H1 (cell line): ENCODE results near the gene HBQ1.
"Not testable (repeated sequence)": the region's sequence is repeated elsewhere in the genome, so short reads cannot be mapped to it uniquely, and the experiment has no call there.

Source experiments
- CHD2 ChIP-seq: IDR thresholded peaks from 2 replicates; pipeline ENCODE4 v1.6.1; 2012; ENCODE audit warnings: low read length, improper control_type of control experiment
- GABPA ChIP-seq: IDR thresholded peaks from 2 replicates; pipeline ENCODE4 v1.6.1; 2011; ENCODE audit warnings: mild to moderate bottlenecking, low read length, moderate library complexity, borderline replicate concordance; ENCODE audit not compliant: insufficient read depth
- NRF1 ChIP-seq: IDR thresholded peaks from 2 replicates; pipeline ENCODE4 v1.6.1; 2011; ENCODE audit warnings: mild to moderate bottlenecking, low read depth, low read length, improper control_type of control experiment
- POLR2A ChIP-seq, 2 experiments: IDR thresholded peaks; 1 replicate in 1 of 2; 2 replicates in 1 of 2; pipeline ENCODE4 v1.6.1; 2011; ENCODE audit warnings: low read depth in 2 of 2, low read length in 2 of 2, mild to moderate bottlenecking in 2 of 2; ENCODE audit errors: control extremely low read depth in 1 of 2
- TF ChIP-seq, protein P1 (sequence below), 3 experiments: IDR thresholded peaks; 1 replicate in 2 of 3; 2 replicates in 1 of 3; pipeline versions ENCODE4 v1.5.1 to v1.6.1; 2011; ENCODE audit warnings: low read length in 3 of 3, mild to moderate bottlenecking in 3 of 3, inconsistent platforms in 2 of 3, low read depth in 1 of 3, moderate library complexity in 1 of 3; ENCODE audit not compliant: insufficient read depth in 1 of 3; ENCODE audit errors: control extremely low read depth in 1 of 3
- TF ChIP-seq, protein P2 (sequence below): IDR thresholded peaks from 2 replicates; pipeline ENCODE4 v1.6.1; 2012; ENCODE audit warnings: inconsistent platforms

DNA sequence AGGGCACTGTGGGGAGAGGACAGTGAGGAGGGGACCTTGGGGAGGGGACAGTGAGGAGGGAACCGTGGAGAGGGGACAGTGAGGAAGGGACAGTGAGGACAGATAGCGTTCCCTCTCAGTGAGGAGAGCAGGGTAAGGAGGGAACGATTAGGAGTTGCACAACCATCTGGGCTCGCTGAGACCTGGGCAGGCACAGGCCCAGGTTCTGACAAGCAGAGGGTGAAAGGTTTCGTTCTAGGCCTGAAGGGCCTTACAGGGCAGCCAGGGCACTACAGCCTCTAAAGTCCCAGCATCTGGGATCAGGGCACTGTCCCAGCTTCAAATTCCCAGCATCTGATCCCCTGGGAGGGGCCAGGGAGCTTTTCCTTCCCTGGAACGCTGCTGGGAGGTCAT, 27.1 kb upstream of the HBQ1 start:
- not testable (repeated sequence) for TF ChIP-seq GABPA; POLR2A (IDR thresholded peaks at IDR 0.05; ENCODE audit: control extremely low read depth in 1 of 2, low read depth in 2 of 2, low read length in 2 of 2); NRF1; CHD2
- TF ChIP-seq, protein P1, sequence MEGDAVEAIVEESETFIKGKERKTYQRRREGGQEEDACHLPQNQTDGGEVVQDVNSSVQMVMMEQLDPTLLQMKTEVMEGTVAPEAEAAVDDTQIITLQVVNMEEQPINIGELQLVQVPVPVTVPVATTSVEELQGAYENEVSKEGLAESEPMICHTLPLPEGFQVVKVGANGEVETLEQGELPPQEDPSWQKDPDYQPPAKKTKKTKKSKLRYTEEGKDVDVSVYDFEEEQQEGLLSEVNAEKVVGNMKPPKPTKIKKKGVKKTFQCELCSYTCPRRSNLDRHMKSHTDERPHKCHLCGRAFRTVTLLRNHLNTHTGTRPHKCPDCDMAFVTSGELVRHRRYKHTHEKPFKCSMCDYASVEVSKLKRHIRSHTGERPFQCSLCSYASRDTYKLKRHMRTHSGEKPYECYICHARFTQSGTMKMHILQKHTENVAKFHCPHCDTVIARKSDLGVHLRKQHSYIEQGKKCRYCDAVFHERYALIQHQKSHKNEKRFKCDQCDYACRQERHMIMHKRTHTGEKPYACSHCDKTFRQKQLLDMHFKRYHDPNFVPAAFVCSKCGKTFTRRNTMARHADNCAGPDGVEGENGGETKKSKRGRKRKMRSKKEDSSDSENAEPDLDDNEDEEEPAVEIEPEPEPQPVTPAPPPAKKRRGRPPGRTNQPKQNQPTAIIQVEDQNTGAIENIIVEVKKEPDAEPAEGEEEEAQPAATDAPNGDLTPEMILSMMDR (IDR thresholded peaks at IDR 0.05; ENCODE audit: control extremely low read depth in 1 of 3, insufficient read depth in 1 of 3, low read depth in 1 of 3, low read length in 3 of 3) = not testable (repeated sequence)
- TF ChIP-seq, protein P2, sequence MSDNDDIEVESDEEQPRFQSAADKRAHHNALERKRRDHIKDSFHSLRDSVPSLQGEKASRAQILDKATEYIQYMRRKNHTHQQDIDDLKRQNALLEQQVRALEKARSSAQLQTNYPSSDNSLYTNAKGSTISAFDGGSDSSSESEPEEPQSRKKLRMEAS = not testable (repeated sequence)
